Dermis blood vessel endothelial cell (primary cell): Measurements from ENCODE around the gene CATSPER3. TPM values are rescaled to one million over a fixed set of nuclear protein-coding genes. Genes with fewer than 3 reads are reported as not detected.

Experiments used
- DNase-seq: peaks from one replicate; pipeline ENCODE4 v3.0.0; 2010
- total RNA-seq: library from RNA; depleted of rRNA; stranded (reverse); fragments of >200 nt; gene quantifications from 2 replicates; pipeline ENCODE4 v1.2.3, GENCODE V29; 2014

CATSPER3 gene
- total RNA-seq = 0.34 TPM in 1 of 2 replicates, not detected in the other

- no peak for DNase-seq
Observed at GRCh38 chr5:134967607-134968006, at the start of gene CATSPER3. Gene CATSPER3, plus strand, starts transcription at chr5:134967907. Its CDS starts 85 bp downstream, at chr5:134967992.

- DNase-seq = no peak
Observed at GRCh38 chr5:134918861-134919260, 48.8 kb upstream of the CATSPER3 start.

- DNase-seq = no peak
Observed at GRCh38 chr5:134920848-134921575, 46.7 kb upstream of the CATSPER3 start.

- no peak for DNase-seq
Observed at GRCh38 chr5:134932508-134932907, 35.2 kb upstream of the CATSPER3 start.

- DNase-seq = no peak
Observed at GRCh38 chr5:134934202-134934601, 33.5 kb upstream of the CATSPER3 start.

GRCh38 chr5:134935711-134936602 is 31.8 kb upstream of the CATSPER3 start:
- no peak for DNase-seq

- DNase-seq = no peak
Observed at GRCh38 chr5:134937526-134937925, 30.2 kb upstream of the CATSPER3 start.

- DNase-seq = no peak
Observed at GRCh38 chr5:134938030-134938429, 29.7 kb upstream of the CATSPER3 start.

GRCh38 chr5:134939500-134939899 is 28.2 kb upstream of the CATSPER3 start:
- DNase-seq = no peak

- no peak for DNase-seq
Observed at GRCh38 chr5:134943547-134943946, 24.2 kb upstream of the CATSPER3 start.

GRCh38 chr5:134944630-134945029 is 23.1 kb upstream of the CATSPER3 start:
- no peak for DNase-seq

- no peak for DNase-seq
Observed at GRCh38 chr5:134945041-134945440, 22.7 kb upstream of the CATSPER3 start.

GRCh38 chr5:134948911-134949310 is 18.8 kb upstream of the CATSPER3 start:
- peak; percentile 72 for DNase-seq

- DNase-seq = no peak
Observed at GRCh38 chr5:134949316-134949715, 18.4 kb upstream of the CATSPER3 start.

- no peak for DNase-seq
Observed at GRCh38 chr5:134957920-134958608, 9.6 kb upstream of the CATSPER3 start.

GRCh38 chr5:134958755-134959154 is 9.0 kb upstream of the CATSPER3 start:
- DNase-seq = no peak

GRCh38 chr5:134963098-134963497 is 4.6 kb upstream of the CATSPER3 start:
- DNase-seq = no peak

- no peak for DNase-seq
Observed at GRCh38 chr5:134964359-134965270, 3.1 kb upstream of the CATSPER3 start.

- no peak for DNase-seq
Observed at GRCh38 chr5:134965271-134965825, 2.4 kb upstream of the CATSPER3 start.

- DNase-seq = no peak
Observed at GRCh38 chr5:134968055-134968454, 348 bp downstream of the CATSPER3 start.

- DNase-seq = no peak
Observed at GRCh38 chr5:134969166-134969565, 1.5 kb downstream of the CATSPER3 start.
